Natural killer cell (primary cell): Measurements from ENCODE around the gene OSM. TPM values are rescaled to one million over a fixed set of nuclear protein-coding genes. Genes with fewer than 3 reads are reported as not detected.

Source experiments
- ATAC-seq, 3 donors: fragments of 150-1000 bp in 2 of 3; fragments of 200-7000 bp in 1 of 3; cut with Tn5 transposase; 1 replicate in 1 of 3; 2 replicates in 2 of 3; pipeline ENCODE4 v1.10.0; 2021; ENCODE audit warnings: mild to moderate bottlenecking in 2 of 3, moderate library complexity in 2 of 3
- DNase-seq, 2 donors: peaks; one replicate each; pipeline versions ENCODE4 v3.0.0 to v3.0.0-alpha.2; 2013 to 2021; ENCODE audit warnings: mixed read lengths in 1 of 2
- H3K27ac ChIP-seq: one replicate; pipeline ENCODE4 v1.5.1; 2013; ENCODE audit warnings: mild to moderate bottlenecking, low read length
- H3K27me3 ChIP-seq: one replicate; pipeline ENCODE4 v1.6.1; 2013; ENCODE audit warnings: low read length; ENCODE audit not compliant: control insufficient read depth, insufficient read depth
- H3K36me3 ChIP-seq: one replicate; pipeline ENCODE4 v1.6.1; 2013; ENCODE audit warnings: low read length; ENCODE audit not compliant: control insufficient read depth, insufficient read depth
- H3K4me1 ChIP-seq: one replicate; pipeline ENCODE4 v1.6.1; 2013; ENCODE audit warnings: low read length; ENCODE audit not compliant: control insufficient read depth, insufficient read depth
- H3K4me3 ChIP-seq: one replicate; pipeline ENCODE4 v1.5.1; 2013; ENCODE audit warnings: low read length
- H3K9me3 ChIP-seq: one replicate; pipeline ENCODE4 v1.6.1; 2013; ENCODE audit warnings: low read length; ENCODE audit not compliant: control insufficient read depth, insufficient read depth
- H3K27ac Mint-ChIP-seq, 2 donors: one replicate each; pipeline ENCODE4 v1.8.0; 2022; ENCODE audit warnings: mild to moderate bottlenecking in 2 of 2, mixed read lengths in 2 of 2, moderate library complexity in 1 of 2
- H3K27me3 Mint-ChIP-seq, 2 donors: one replicate each; pipeline ENCODE4 v1.8.0; 2022; ENCODE audit warnings: low read depth in 2 of 2, mixed read lengths in 2 of 2
- H3K36me3 Mint-ChIP-seq: one replicate; pipeline ENCODE4 v1.8.0; 2022; ENCODE audit warnings: mixed read lengths
- H3K4me1 Mint-ChIP-seq, 2 donors: one replicate each; pipeline ENCODE4 v1.8.0; 2022; ENCODE audit warnings: mixed read lengths in 2 of 2
- H3K4me3 Mint-ChIP-seq: one replicate; pipeline ENCODE4 v1.8.0; 2022; ENCODE audit warnings: mild to moderate bottlenecking, moderate library complexity, mixed read lengths
- H3K9me3 Mint-ChIP-seq, 2 donors: one replicate each; pipeline ENCODE4 v1.8.0; 2022; ENCODE audit warnings: mixed read lengths in 2 of 2
- WGBS: methylation state at CpG from one replicate; pipeline ENCODE4 v1.1.7; 2013; ENCODE audit warnings: missing lambda C conversion rate; ENCODE audit not compliant: insufficient coverage; 5-methylcytosine and 5-hydroxymethylcytosine counted together
- intact Hi-C: fragments of 100-400 bp; cut with micrococcal nuclease; formaldehyde crosslinking; loops from one replicate; pipeline ENCODE4 v1.14.2; 2022
- total RNA-seq, 4 donors: library from RNA; stranded (reverse); fragments of 120-200 nt in 1 of 4; gene quantifications; one replicate each; pipeline versions ENCODE4 v1.2.3 to v1.2.4, GENCODE V29; 2013 to 2022
- TF ChIP-seq, protein P1 (sequence below): fragments of 200-600 bp; IDR thresholded peaks from one replicate; pipeline ENCODE4 v1.8.0; 2022; ENCODE audit warnings: antibody characterized with exemption

The OSM gene
- total RNA-seq, 3 donors from 2014 or later (not counting 1 experiment from before 2014, with no cell fraction given) = 17.4 to 142 (median 18.1) TPM

DNA sequence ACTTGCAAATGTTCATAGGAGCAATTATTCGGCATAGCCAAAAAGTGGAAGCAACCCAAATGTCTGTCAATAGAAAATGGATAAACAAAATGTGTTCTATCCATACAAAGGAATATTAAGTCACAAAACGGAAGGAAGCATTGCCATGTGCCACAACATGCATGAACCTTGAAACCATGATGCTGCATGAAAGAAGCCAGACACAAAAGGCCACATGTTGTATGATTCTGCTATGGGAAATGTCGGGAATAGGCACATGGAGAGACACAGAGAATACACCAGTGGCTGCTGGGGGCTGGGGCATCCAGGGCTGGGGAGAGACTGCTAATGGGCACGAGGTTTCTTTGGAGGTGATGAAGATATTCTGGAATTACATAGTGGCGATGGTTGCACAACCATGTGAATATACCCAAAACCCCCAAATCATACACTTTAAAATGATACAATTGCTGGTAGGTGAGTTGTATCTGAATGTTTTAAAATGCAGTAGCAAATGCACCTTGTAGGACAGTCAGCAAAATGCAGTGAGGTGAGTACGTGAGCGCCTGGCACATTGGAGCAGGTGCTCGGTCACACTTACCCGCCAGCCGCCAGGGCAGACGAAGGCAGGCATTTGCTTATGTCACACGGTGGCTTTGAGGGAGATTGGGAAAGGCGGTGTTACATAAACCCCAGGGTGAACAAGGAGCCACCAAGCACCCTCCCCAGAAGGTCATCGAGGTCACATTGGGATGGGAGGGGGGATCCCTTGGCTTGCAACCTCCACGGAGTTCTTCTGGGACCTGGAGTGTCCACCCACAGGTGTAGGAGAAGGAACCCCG is 6.3 kb upstream of the OSM start:
- H3K27ac ChIP-seq = no peak overlapping the region
- H3K9me3 ChIP-seq = no peaks in the 10 kb centered on the region
- ATAC-seq = peak in 1 of 3 donors; percentile 45
- intact Hi-C loops = no loop called here
- no peak for DNase-seq
- TF ChIP-seq, protein P1, sequence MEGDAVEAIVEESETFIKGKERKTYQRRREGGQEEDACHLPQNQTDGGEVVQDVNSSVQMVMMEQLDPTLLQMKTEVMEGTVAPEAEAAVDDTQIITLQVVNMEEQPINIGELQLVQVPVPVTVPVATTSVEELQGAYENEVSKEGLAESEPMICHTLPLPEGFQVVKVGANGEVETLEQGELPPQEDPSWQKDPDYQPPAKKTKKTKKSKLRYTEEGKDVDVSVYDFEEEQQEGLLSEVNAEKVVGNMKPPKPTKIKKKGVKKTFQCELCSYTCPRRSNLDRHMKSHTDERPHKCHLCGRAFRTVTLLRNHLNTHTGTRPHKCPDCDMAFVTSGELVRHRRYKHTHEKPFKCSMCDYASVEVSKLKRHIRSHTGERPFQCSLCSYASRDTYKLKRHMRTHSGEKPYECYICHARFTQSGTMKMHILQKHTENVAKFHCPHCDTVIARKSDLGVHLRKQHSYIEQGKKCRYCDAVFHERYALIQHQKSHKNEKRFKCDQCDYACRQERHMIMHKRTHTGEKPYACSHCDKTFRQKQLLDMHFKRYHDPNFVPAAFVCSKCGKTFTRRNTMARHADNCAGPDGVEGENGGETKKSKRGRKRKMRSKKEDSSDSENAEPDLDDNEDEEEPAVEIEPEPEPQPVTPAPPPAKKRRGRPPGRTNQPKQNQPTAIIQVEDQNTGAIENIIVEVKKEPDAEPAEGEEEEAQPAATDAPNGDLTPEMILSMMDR = no peak
- Mint-ChIP-seq H3K27ac (peak overlapping the region in 1 of 2 donors; percentile 67), H3K4me3 (no peak overlapping the region), H3K27me3 (peaks cover 13 to 20% of the 10 kb centered on the region in 2 donors), H3K36me3 (no peaks in the 10 kb centered on the region), H3K4me1 (peaks cover 25 to 49% of the 10 kb centered on the region in 2 donors), H3K9me3 (no peaks in the 10 kb centered on the region)
- H3K36me3 ChIP-seq = no peaks in the 10 kb centered on the region
- peaks cover 30% of the 10 kb centered on the region for H3K4me1 ChIP-seq
- no peaks in the 10 kb centered on the region for H3K27me3 ChIP-seq
- WGBS = 82% methylated on average over 14 of the region's 16 CpGs
- no peak overlapping the region for H3K4me3 ChIP-seq

DNA sequence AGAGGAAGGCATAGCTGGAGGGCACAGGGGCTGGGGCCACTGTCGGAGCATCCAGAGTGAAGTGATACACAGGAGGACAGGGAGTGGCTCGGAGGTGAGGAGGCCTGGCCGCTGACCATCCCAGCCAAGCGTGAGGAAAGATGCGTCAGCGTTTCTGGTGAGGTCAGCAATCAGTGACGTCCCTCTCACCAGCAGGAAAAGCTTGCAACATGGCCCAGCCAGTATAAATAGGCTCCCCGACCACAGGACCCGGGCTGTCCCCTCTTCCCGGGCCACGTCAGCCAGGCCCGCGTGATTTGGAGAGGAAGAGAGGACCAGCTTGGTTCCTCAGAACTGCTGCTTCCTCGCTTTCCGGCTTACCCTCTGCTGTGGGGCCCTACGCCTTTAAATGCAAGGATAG is 4.2 kb upstream of the OSM start:
- intact Hi-C loops = no loop called here
- peaks cover 43% of the 10 kb centered on the region for H3K4me1 ChIP-seq
- WGBS = 65% methylated on average over 16 of the region's 16 CpGs
- TF ChIP-seq, protein P1 = no peak
- Mint-ChIP-seq H3K9me3 (no peaks in the 10 kb centered on the region), H3K27ac (peak overlapping the region; percentile 9 to 70), H3K4me3 (no peak overlapping the region), H3K36me3 (no peaks in the 10 kb centered on the region), H3K27me3 (peaks cover under 1 to 9% of the 10 kb centered on the region in 2 donors), H3K4me1 (peaks cover 34 to 59% of the 10 kb centered on the region in 2 donors)
- no peak overlapping the region for H3K4me3 ChIP-seq
- no peak for DNase-seq
- H3K36me3 ChIP-seq = no peaks in the 10 kb centered on the region
- ATAC-seq = peak in 1 of 3 donors; percentile 21
- H3K27ac ChIP-seq = no peak overlapping the region
- no peaks in the 10 kb centered on the region for H3K27me3 ChIP-seq
- no peaks in the 10 kb centered on the region for H3K9me3 ChIP-seq

DNA sequence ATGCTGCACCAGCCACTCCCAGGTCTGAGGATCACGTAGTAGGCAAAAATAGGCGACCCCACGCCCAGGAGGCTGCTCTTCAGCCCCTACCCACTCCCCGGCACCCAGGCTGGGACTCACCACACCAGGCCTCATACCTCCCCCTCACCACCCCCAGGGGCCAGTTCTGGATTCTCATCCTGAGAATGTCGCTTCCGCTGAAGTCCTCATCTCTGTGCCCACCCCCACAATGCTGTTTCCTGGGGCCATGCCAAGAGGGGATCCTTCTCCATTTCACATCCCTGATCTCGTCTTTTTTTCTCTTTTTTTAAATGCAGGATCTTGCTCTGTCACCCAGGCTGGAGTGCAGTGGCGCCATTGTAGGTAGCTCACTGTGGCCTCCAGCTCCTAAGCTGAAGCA is 1.7 kb upstream of the OSM start:
- Mint-ChIP-seq H3K27ac (peak overlapping the region; percentile 97 to 99), H3K36me3 (no peaks in the 10 kb centered on the region), H3K9me3 (no peaks in the 10 kb centered on the region), H3K27me3 (no peaks in the 10 kb centered on the region), H3K4me3 (peak overlapping the region; percentile 62), H3K4me1 (peaks cover 31 to 57% of the 10 kb centered on the region in 2 donors)
- peak overlapping the region; percentile 98 for H3K27ac ChIP-seq
- peaks cover 61% of the 10 kb centered on the region for H3K4me1 ChIP-seq
- peaks cover 12% of the 10 kb centered on the region for H3K36me3 ChIP-seq
- intact Hi-C loops = loop anchor here (5.0 kb wide), 1 partner anchor 1024 kb away; the partner anchor contains the start of gene PIK3IP1
- no peaks in the 10 kb centered on the region for H3K9me3 ChIP-seq
- DNase-seq (no peak), ATAC-seq (no peak)
- H3K4me3 ChIP-seq = no peak overlapping the region
- WGBS = 86% methylated on average over 8 of the region's 8 CpGs
- H3K27me3 ChIP-seq = no peaks in the 10 kb centered on the region
- TF ChIP-seq, protein P1 = no peak
